Limb (tissue), 2 donors: ENCODE measurements around the gene RAB4B.
"Not testable (repeated sequence)": the region's sequence is repeated elsewhere in the genome, so short reads cannot be mapped to it uniquely, and the experiment has no call there.

Experiments used
- DNase-seq, 2 donors: peaks; one replicate each; pipeline ENCODE4 v3.0.0-alpha.2; 2016; ENCODE audit errors: extremely low spot score in 2 of 2

Gene RAB4B

DNA sequence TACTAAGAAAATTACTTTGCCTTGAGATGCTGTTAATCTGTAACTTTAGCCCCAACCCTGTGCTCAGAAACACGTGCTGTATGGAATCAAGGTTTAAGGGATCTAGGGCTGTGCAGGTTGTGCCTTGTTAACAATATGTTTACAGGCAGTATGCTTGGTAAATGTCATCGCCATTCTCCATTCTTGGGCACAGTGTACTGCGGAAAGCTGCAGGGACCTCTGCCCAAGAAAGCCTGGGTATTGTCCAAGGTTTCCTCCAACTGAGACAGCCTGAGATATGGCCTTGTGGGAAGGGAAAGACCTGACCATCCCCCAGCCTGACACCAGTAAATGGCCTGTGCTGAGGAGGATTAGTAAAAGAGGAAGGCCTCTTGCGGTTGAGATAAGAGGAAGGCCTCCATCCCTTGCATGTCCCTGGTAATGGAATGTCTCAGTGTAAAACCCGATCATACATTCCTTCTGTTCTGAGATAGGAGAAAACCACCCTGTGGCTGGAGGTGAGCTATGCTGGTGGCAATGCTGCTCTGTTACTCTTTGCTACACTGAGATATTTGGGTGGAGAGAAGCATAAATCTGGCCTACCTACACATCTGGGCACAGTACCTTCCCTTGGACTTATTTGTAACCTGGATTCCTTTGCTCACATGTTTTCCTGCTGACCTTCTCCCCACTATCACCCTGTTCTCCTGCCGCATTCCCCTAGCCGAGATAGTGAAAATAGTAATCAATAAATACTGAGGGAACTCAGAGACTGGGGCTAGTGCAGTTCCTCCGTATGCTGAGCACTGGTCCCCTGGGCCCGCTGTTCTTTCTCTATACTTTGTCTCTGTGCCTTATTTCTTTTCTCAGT is 44.9 kb downstream of the RAB4B start:
- peak in 1 of 2 donors; percentile 9 for DNase-seq

GRCh38 chr19:40824916-40825315 is 46.9 kb downstream of the RAB4B start:
- not testable (repeated sequence) for DNase-seq

DNA sequence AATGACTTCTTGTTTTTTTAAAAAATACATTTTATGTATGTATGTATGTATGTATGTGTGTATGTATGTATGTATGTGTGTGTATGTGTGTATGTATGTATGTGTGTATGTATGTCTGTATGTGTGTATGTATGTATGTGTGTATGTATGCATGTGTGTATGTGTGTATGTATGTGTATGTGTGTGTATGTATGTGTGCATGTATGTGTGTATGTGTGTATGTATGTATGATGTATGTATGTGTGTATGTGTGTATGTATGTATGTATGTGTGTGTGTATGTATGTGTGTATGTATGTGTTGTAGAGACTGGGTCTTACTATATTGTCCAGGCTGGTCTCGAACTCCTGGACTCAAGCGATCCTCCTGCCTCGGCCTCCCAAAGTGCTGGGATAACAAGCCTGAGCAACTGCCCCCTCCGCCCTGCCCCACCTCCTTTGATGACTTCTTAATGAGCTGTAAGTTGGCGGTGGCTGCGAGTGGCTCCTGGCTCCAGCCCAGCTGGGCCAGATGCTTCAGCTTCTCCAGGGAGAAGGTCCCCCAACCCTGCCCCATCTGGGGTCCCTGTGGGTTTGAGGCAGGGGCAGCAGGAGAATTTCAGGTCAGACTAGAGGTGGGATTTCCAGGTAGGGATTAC is 47.5 kb downstream of the RAB4B start:
- DNase-seq: not testable (repeated sequence)

DNA sequence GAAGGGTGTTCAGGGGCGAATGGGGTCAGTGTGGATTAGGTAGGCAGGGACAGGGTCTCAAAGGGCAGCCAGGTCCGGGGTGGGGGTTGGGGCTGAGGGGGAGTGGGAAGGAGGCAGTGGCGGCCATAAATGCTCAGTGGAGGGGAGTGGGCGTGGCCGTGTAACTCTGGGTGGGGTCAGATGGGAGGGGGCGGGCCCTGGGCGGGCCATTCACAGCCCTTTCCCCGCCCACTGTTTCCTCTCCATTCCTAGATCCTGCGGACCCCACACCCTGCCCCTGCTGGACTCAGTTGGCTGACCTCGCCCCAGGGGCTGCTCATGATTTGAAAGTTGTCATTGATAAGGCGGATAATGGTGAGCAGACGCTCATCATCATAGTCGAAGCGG is 48.3 kb downstream of the RAB4B start:
- peak in 1 of 2 donors; percentile 1 for DNase-seq

- peak in 1 of 2 donors; percentile 11 for DNase-seq
These were observed 48.8 kb downstream of the RAB4B start for GRCh38 chr19:40826699-40827385.

DNA sequence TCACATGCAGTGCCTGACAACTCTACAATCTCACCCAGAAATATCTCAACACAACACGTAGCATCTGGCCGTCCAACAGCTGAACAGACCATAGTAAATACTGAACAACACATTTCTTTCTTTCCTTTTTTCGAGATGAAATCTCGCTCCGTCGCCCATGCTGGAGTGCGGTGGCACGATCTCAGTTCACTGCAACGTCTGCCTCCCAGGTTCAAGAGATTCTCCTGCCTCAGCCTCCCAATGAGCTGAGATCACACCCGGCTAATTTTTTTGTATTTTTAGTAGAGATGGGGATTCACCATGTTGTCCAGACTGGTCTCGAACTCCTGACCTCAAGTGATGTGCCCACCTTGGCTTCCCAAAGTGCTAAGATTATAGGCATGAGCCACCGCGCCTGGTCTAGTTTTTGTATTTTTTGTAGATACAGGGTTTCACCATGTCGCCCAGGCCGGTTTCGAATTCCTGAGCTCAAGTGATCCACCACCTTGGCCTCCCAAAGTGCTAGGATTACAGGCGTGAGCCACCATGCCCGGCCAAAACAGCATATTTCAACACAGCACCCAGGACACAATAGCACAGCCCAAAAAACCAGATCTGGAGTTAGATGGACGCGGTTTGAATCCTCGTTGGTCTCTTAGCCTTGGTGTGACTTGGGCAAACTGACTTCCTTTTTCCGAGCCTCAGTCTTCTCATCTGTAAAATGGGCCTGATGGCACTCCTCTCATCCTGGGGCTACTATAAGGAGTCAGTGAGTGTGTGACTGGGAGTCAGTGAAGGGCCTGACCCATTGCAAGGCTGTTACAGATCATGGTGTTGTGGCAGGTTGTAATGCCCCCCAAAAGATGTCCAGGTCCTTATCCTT is 49.6 kb downstream of the RAB4B start:
- DNase-seq: peak in 1 of 2 donors; percentile 4

GRCh38 chr19:40829205-40829604 is 51.2 kb downstream of the RAB4B start:
- DNase-seq: no peak

DNA sequence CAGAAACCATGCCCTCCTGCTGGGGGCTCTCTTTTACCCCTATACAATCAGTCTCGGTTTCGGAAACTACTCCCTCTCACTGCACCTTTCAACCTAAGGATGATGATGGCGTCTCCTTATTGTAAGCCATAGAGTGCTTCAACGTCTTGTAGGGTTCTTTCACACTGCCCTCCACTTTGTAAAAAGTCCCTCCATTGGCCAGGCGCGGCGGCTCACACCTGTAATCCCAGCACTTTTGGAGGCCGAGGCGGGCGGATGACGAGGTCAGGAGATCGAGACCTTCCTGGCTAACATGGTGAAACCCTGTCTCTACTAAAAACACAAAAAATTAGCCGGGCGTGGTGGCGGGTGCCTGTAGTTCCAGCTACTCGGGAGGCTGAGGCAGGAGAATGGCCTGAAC is 52.7 kb downstream of the RAB4B start:
- not testable (repeated sequence) for DNase-seq

GRCh38 chr19:40831502-40832430 is 53.7 kb downstream of the RAB4B start:
- no peak for DNase-seq

GRCh38 chr19:40832431-40832790 is 54.4 kb downstream of the RAB4B start:
- DNase-seq: not testable (repeated sequence)

- not testable (repeated sequence) for DNase-seq
These were observed 55.9 kb downstream of the RAB4B start for GRCh38 chr19:40833728-40834533.

- DNase-seq: no peak
These were observed 58.8 kb downstream of the RAB4B start for GRCh38 chr19:40836754-40837429.

GRCh38 chr19:40838477-40838876 is 60.4 kb downstream of the RAB4B start:
- not testable (repeated sequence) for DNase-seq

GRCh38 chr19:40842012-40842411 is 64.0 kb downstream of the RAB4B start:
- not testable (repeated sequence) for DNase-seq

DNA sequence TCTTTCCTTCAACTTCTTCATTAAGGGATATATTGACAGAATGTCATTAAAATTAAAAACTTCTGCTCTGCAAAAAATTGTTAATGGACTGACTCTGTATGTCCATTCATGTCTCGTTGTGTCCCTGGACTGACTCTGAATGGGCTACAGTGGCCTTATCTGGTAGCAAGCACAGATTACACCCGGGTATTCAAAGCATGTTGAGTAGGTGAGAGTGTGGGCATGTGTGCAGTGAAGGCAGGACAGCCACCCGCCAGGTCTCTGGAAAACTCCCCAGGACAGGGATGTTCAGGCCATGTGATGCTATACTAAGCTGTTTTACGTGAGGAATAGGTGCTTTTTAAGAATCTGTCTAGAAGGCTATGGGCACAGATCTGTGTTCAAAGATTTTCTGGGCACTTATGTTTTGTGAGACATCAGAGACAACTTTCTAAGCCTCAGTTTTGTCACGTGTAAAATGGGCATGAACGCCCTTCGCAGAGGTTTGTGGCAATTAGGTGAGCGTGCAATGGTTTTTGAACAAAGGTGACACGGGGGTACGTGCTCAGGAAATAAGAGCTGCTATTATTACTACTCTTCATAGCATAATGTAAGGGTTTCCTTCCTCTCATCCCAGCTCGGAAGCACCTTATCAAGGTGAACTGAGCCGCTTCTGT is 65.1 kb downstream of the RAB4B start:
- not testable (repeated sequence) for DNase-seq

DNA sequence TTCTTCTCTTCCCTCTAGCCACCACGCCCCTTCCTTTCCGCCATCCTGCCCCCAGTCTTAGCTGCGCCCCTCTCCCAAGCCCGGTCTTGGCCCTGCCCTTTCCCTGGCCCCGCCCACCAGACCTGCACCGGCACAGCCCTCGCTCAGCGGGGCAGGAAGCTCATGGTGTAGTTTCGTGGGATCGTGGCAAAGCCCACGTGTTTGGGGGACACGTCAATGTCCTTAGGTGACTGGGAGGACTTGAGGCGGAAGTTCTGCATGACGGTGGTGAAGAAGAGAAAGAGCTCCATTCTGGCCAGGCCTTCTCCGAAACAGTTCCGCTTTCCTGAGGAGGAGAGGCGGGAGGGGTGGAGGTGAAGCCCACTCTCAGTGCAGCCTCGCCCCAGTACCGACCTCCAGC is 65.6 kb downstream of the RAB4B start:
- DNase-seq: not testable (repeated sequence)
